NCI-H1105 (cell line): ENCODE measurements around the gene JUP.

Experiments used
- DNase-seq: peaks from one replicate; lab custom pipeline; 2025; lab: John Stamatoyannopoulos, UW

The JUP gene

GRCh38 chr17:41810659-41811548, 24.4 kb upstream of the JUP start:
- peak; percentile 52 for DNase-seq

- no peak for DNase-seq
Measured at GRCh38 chr17:41806685-41807445, 20.4 kb upstream of the JUP start.

- DNase-seq: no peak
Measured at GRCh38 chr17:41803049-41804020, 16.8 kb upstream of the JUP start.

- peak; percentile 41 for DNase-seq
Measured at GRCh38 chr17:41801374-41802271, 15.1 kb upstream of the JUP start.

GRCh38 chr17:41800601-41801373, 14.3 kb upstream of the JUP start:
- DNase-seq: no peak

GRCh38 chr17:41799366-41799765, 12.9 kb upstream of the JUP start:
- DNase-seq: no peak

- DNase-seq: no peak
Measured at GRCh38 chr17:41797377-41797776, 10.9 kb upstream of the JUP start.

- no peak for DNase-seq
Measured at GRCh38 chr17:41796121-41796895, 9.8 kb upstream of the JUP start.

- DNase-seq: no peak
Measured at GRCh38 chr17:41794540-41794975, 8.0 kb upstream of the JUP start.

- DNase-seq: no peak
Measured at GRCh38 chr17:41793784-41794539, 7.5 kb upstream of the JUP start.

GRCh38 chr17:41792845-41793783, 6.6 kb upstream of the JUP start:
- no peak for DNase-seq

- no peak for DNase-seq
Measured at GRCh38 chr17:41787021-41787418, 509 bp upstream of the JUP start.

- peak; percentile 30 for DNase-seq
Measured at GRCh38 chr17:41785859-41786226, 668 bp downstream of the JUP start.

- no peak for DNase-seq
Measured at GRCh38 chr17:41785091-41785858, 1.2 kb downstream of the JUP start.

- no peak for DNase-seq
Measured at GRCh38 chr17:41784207-41784744, 2.2 kb downstream of the JUP start.

- DNase-seq: no peak
Measured at GRCh38 chr17:41782142-41782541, 4.4 kb downstream of the JUP start.
